ENCODE data around the gene ERG28. TPM values are rescaled to one million over a fixed set of nuclear protein-coding genes. Genes with fewer than 3 reads are reported as not detected.

ERG28 gene
- total RNA-seq, 2 experiments from 2014 or later = 13.4 to 14.9 TPM

GRCh38 chr14:75645056-75645455 is 15.6 kb downstream of the ERG28 start:
- DNase-seq = no peak
- no peaks in the 10 kb centered on the region for H3K9me3 Mint-ChIP-seq
- intact Hi-C loops (cut with micrococcal nuclease) = no loop called here
- H3K27ac Mint-ChIP-seq = no peak overlapping the region
- TF ChIP-seq, protein P1, sequence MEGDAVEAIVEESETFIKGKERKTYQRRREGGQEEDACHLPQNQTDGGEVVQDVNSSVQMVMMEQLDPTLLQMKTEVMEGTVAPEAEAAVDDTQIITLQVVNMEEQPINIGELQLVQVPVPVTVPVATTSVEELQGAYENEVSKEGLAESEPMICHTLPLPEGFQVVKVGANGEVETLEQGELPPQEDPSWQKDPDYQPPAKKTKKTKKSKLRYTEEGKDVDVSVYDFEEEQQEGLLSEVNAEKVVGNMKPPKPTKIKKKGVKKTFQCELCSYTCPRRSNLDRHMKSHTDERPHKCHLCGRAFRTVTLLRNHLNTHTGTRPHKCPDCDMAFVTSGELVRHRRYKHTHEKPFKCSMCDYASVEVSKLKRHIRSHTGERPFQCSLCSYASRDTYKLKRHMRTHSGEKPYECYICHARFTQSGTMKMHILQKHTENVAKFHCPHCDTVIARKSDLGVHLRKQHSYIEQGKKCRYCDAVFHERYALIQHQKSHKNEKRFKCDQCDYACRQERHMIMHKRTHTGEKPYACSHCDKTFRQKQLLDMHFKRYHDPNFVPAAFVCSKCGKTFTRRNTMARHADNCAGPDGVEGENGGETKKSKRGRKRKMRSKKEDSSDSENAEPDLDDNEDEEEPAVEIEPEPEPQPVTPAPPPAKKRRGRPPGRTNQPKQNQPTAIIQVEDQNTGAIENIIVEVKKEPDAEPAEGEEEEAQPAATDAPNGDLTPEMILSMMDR (IDR thresholded peaks at IDR 0.05) = no peak
- H3K4me1 Mint-ChIP-seq (ENCODE audit: low read depth) = no peaks in the 10 kb centered on the region
- POLR2A ChIA-PET = no interaction called here
- CTCF ChIA-PET = interaction anchor here (0.6 to 1.2 kb wide), 2 partner anchors 9 to 169 kb away, joined by 3 to 8 read pairs; no protein-coding TSS in a partner anchor
- no peaks in the 10 kb centered on the region for H3K27me3 Mint-ChIP-seq
- H3K4me3 Mint-ChIP-seq = no peak overlapping the region
- ATAC-seq = no peak
- H3K36me3 Mint-ChIP-seq (ENCODE audit: low read depth) = peaks cover 13% of the 10 kb centered on the region

DNA sequence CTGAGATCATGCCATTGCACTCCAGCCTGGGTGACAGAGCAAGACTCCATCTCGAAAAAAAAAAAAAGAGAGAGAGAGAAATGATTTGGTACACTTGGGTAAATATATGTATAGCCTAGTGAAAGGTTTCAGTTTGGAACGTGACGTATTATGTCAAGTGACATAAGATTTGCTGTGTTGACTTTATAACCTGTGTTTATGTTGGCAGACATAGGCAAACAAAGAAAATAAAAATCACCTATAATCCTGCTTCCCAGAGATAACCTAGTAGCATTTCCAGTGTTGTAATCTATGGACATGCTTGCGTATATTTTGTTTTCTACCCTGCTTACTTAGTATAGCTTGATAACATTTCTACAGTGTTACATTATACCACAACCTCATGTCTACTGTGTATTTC is 16.7 kb downstream of the ERG28 start:
- no peak for DNase-seq
- Mint-ChIP-seq H3K4me1 (ENCODE audit: low read depth) (no peaks in the 10 kb centered on the region), H3K27ac (no peak overlapping the region), H3K36me3 (ENCODE audit: low read depth) (peaks cover 4% of the 10 kb centered on the region), H3K4me3 (no peak overlapping the region), H3K27me3 (no peaks in the 10 kb centered on the region), H3K9me3 (no peaks in the 10 kb centered on the region)
- CTCF ChIA-PET = interaction anchor here (1.8 kb wide), 1 partner anchor 10 kb away, joined by 10 read pairs; no protein-coding TSS in a partner anchor
- TF ChIP-seq, protein P1 (IDR thresholded peaks at IDR 0.05) = no peak
- intact Hi-C loops (cut with micrococcal nuclease) = no loop called here
- POLR2A ChIA-PET = interaction anchor here (0.6 kb wide), 1 partner anchor 81 kb away, joined by 5 read pairs; no protein-coding TSS in a partner anchor
- no peak for ATAC-seq

- POLR2A ChIA-PET = no interaction called here
- H3K36me3 Mint-ChIP-seq (ENCODE audit: low read depth) = peaks cover 1% of the 10 kb centered on the region
- no peak overlapping the region for H3K27ac Mint-ChIP-seq
- no peak overlapping the region for H3K4me3 Mint-ChIP-seq
- no peaks in the 10 kb centered on the region for H3K4me1 Mint-ChIP-seq (ENCODE audit: low read depth)
- H3K9me3 Mint-ChIP-seq = no peaks in the 10 kb centered on the region
- DNase-seq = no peak
- no peaks in the 10 kb centered on the region for H3K27me3 Mint-ChIP-seq
- CTCF ChIA-PET = interaction anchor here (1.2 to 1.9 kb wide), 4 partner anchors 9 to 100 kb away, joined by 3 to 7 read pairs (median 4); partner anchors contain the start of gene FLVCR2
- intact Hi-C loops (cut with micrococcal nuclease) = no loop called here
- TF ChIP-seq, protein P1 (IDR thresholded peaks at IDR 0.05) = no peak
- ATAC-seq = no peak
Measured at GRCh38 chr14:75640876-75641275, 19.8 kb downstream of the ERG28 start.

- TF ChIP-seq, protein P1 (IDR thresholded peaks at IDR 0.05) = no peak
- Mint-ChIP-seq H3K36me3 (ENCODE audit: low read depth) (peaks cover 1% of the 10 kb centered on the region), H3K27ac (no peak overlapping the region), H3K27me3 (no peaks in the 10 kb centered on the region), H3K4me1 (ENCODE audit: low read depth) (no peaks in the 10 kb centered on the region), H3K4me3 (no peak overlapping the region), H3K9me3 (no peaks in the 10 kb centered on the region)
- intact Hi-C loops (cut with micrococcal nuclease) = no loop called here
- ATAC-seq = no peak
- CTCF ChIA-PET = interaction anchor here (1.4 to 1.9 kb wide), 3 partner anchors 18 to 59 kb away, joined by 5 to 7 read pairs (median 6); no protein-coding TSS in a partner anchor
- POLR2A ChIA-PET = no interaction called here
- no peak for DNase-seq
Measured at GRCh38 chr14:75636100-75636692, 24.5 kb downstream of the ERG28 start.

DNA sequence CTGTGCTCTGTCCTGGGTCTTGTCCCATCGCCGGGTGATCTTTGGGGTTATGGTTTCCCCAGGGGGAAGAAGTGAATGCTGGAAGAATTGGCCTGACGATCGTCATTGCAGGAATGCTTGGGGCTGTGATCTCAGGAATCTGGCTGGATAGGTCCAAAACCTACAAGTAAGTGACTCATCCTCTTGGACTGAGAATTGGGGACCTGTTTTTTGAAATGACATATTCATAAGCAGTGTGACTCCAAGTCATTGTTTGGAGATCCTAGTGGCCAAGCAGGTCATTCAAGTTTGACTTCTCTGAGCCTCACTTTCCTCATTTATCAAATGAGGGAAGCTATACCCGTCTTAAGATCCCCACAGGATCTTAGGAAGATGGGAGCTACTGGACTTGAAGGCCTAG is 25.8 kb downstream of the ERG28 start:
- H3K27me3 Mint-ChIP-seq = no peaks in the 10 kb centered on the region
- CTCF ChIA-PET = interaction anchor here (1.9 kb wide), 1 partner anchor 19 kb away, joined by 7 read pairs; no protein-coding TSS in a partner anchor
- POLR2A ChIA-PET = no interaction called here

More for the DNA sequence above, 25.8 kb downstream of the ERG28 start:
- DNase-seq = no peak
- no peak overlapping the region for H3K4me3 Mint-ChIP-seq
- no peaks in the 10 kb centered on the region for H3K9me3 Mint-ChIP-seq
- H3K27ac Mint-ChIP-seq = no peak overlapping the region
- ATAC-seq = no peak
- H3K36me3 Mint-ChIP-seq (ENCODE audit: low read depth) = no peaks in the 10 kb centered on the region
- TF ChIP-seq, protein P1 (IDR thresholded peaks at IDR 0.05) = no peak
- H3K4me1 Mint-ChIP-seq (ENCODE audit: low read depth) = no peaks in the 10 kb centered on the region
- intact Hi-C loops (cut with micrococcal nuclease) = no loop called here

All from activated CD8-positive, alpha-beta T cell treated with anti-CD3 and anti-CD28 coated beads for 36 hours (primary cell).